A673 (cell line): ENCODE measurements around the gene ANKRD36B. TPM values are rescaled to one million over a fixed set of nuclear protein-coding genes. Genes with fewer than 3 reads are reported as not detected.
"Not testable (repeated sequence)": the region's sequence is repeated elsewhere in the genome, so short reads cannot be mapped to it uniquely, and the experiment has no call there.

ENCODE experiments used
- BruUV-seq: library from RNA; stranded (reverse); fragments of 400-500 nt; replicated peaks from 2 replicates; lab custom pipeline; 2021; lab: Mats Ljungman, UMichigan
- CTCF ChIA-PET: fragments of 300-600 bp; sonication (Branson Sonifier 250); formaldehyde crosslinking; loops from one replicate; lab custom pipeline; 2022; ENCODE audit warnings: antibody characterized with exemption; lab: Charles Lee
- POLR2A ChIA-PET: fragments of 300-600 bp; sonication (Branson Sonifier 250); formaldehyde crosslinking; loops from one replicate; lab custom pipeline; 2022; ENCODE audit warnings: antibody characterized with exemption; ENCODE audit not compliant: low non-redundant PET; lab: Charles Lee
- DNase-seq: peaks from one replicate; pipeline ENCODE4 v3.0.0-alpha.2; 2015; ENCODE audit warnings: low spot score
- H3K27ac ChIP-seq: fragments of 200-600 bp; sonication (generic); 2 replicates; pipeline ENCODE4 v1.5.1; 2016; ENCODE audit warnings: mixed run types, low read depth, mild to moderate bottlenecking, mixed read lengths, antibody characterized with exemption, low read length; ENCODE audit not compliant: poor library complexity, severe bottlenecking
- H3K27me3 ChIP-seq: fragments of 200-600 bp; sonication (generic); replicated peaks from 2 replicates; pipeline ENCODE4 v1.6.1; 2017; ENCODE audit warnings: mixed run types, low read depth, mild to moderate bottlenecking, mixed read lengths, antibody characterized with exemption, low read length; ENCODE audit not compliant: insufficient read depth, poor library complexity
- H3K36me3 ChIP-seq: fragments of 200-600 bp; sonication (generic); 2 replicates; pipeline ENCODE4 v1.6.1; 2016; ENCODE audit warnings: mixed run types, mild to moderate bottlenecking, mixed read lengths, antibody characterized with exemption, low read length; ENCODE audit not compliant: insufficient read depth, poor library complexity, severe bottlenecking
- H3K4me1 ChIP-seq: fragments of 200-600 bp; sonication (generic); 2 replicates; pipeline ENCODE4 v1.6.1; 2017; ENCODE audit warnings: mixed run types, mild to moderate bottlenecking, mixed read lengths, antibody characterized with exemption, low read length; ENCODE audit not compliant: insufficient read depth, poor library complexity, severe bottlenecking
- H3K4me3 ChIP-seq: fragments of 200-600 bp; sonication (generic); 2 replicates; pipeline ENCODE4 v1.5.1; 2016; ENCODE audit warnings: low read depth, mixed run types, mild to moderate bottlenecking, mixed read lengths, low read length; ENCODE audit not compliant: poor library complexity, severe bottlenecking
- H3K9me3 ChIP-seq: fragments of 200-600 bp; sonication (generic); 2 replicates; pipeline ENCODE4 v1.6.1; 2016; ENCODE audit warnings: mixed run types, low read depth, mild to moderate bottlenecking, mixed read lengths, antibody characterized with exemption, low read length; ENCODE audit not compliant: poor library complexity, severe bottlenecking
- CTCF ChIP-seq: fragments of 300-800, 200-600 bp; sonication (generic); conservative IDR thresholded peaks from 2 replicates; pipeline ENCODE4 v1.5.1; 2017; ENCODE audit warnings: low read depth, mild to moderate bottlenecking, antibody characterized with exemption, low read length, moderate library complexity, mixed read lengths
- EZH2 ChIP-seq: fragments of 200-600 bp; sonication (generic); IDR thresholded peaks from 2 replicates; pipeline ENCODE4 v1.6.1; 2017; ENCODE audit warnings: borderline replicate concordance, low read depth, mild to moderate bottlenecking, mixed read lengths, antibody characterized with exemption, low read length; ENCODE audit not compliant: poor library complexity, severe bottlenecking
- intact Hi-C: fragments of 100-400 bp; cut with micrococcal nuclease; formaldehyde crosslinking; loops from one replicate; pipeline ENCODE4 v1.10.0; 2022; ENCODE audit not compliant: unreplicated experiment
- total RNA-seq: library from RNA; stranded (reverse); gene quantifications from 2 replicates; pipeline ENCODE4 v1.2.3, GENCODE V29; 2021

ANKRD36B gene
- total RNA-seq, 1 experiment from 2014 or later = 16.4 TPM

- Histone ChIP-seq H3K27me3 (no peaks in the 10 kb centered on the region), H3K27ac (no peak overlapping the region), H3K9me3 (no peaks in the 10 kb centered on the region), H3K4me1 (no peaks in the 10 kb centered on the region), H3K36me3 (no peaks in the 10 kb centered on the region), H3K4me3 (no peak overlapping the region)
- intact Hi-C loops = no loop called here
- TF ChIP-seq CTCF (no peak), EZH2 (no peak)
- ChIA-PET CTCF (no interaction called here), POLR2A (no interaction called here)
- DNase-seq = no peak
- BruUV-seq = no TSS peak
These were observed 28.2 kb upstream of the ANKRD36B start for GRCh38 chr2:97617911-97618310.

- H3K4me1 ChIP-seq, CTCF ChIA-PET, H3K36me3 ChIP-seq, H3K27ac ChIP-seq, H3K4me3 ChIP-seq, DNase-seq, H3K27me3 ChIP-seq, intact Hi-C loops, POLR2A ChIA-PET, BruUV-seq, H3K9me3 ChIP-seq: not testable (repeated sequence)
These were observed 26.1 kb upstream of the ANKRD36B start for GRCh38 chr2:97615746-97616145.

GRCh38 chr2:97611895-97612294 is 22.2 kb upstream of the ANKRD36B start:
- CTCF ChIA-PET, H3K4me3 ChIP-seq, BruUV-seq, H3K27me3 ChIP-seq, H3K36me3 ChIP-seq, H3K27ac ChIP-seq, H3K9me3 ChIP-seq, intact Hi-C loops, H3K4me1 ChIP-seq, POLR2A ChIA-PET, DNase-seq: not testable (repeated sequence)

- H3K36me3 ChIP-seq, H3K4me1 ChIP-seq, H3K27ac ChIP-seq, BruUV-seq, H3K27me3 ChIP-seq, DNase-seq, CTCF ChIA-PET, H3K9me3 ChIP-seq, H3K4me3 ChIP-seq, POLR2A ChIA-PET, intact Hi-C loops: not testable (repeated sequence)
These were observed 19.1 kb upstream of the ANKRD36B start for GRCh38 chr2:97608745-97609144.

- BruUV-seq, intact Hi-C loops, CTCF ChIA-PET, H3K9me3 ChIP-seq, H3K27me3 ChIP-seq, H3K4me3 ChIP-seq, H3K4me1 ChIP-seq, DNase-seq, POLR2A ChIA-PET, H3K27ac ChIP-seq, H3K36me3 ChIP-seq: not testable (repeated sequence)
These were observed 16.1 kb upstream of the ANKRD36B start for GRCh38 chr2:97605524-97606339.

- H3K4me3 ChIP-seq, H3K27me3 ChIP-seq, H3K27ac ChIP-seq, H3K9me3 ChIP-seq, CTCF ChIA-PET, POLR2A ChIA-PET, BruUV-seq, H3K36me3 ChIP-seq, DNase-seq, intact Hi-C loops, H3K4me1 ChIP-seq: not testable (repeated sequence)
These were observed 15.4 kb upstream of the ANKRD36B start for GRCh38 chr2:97605109-97605508.

GRCh38 chr2:97601537-97601936 is 11.9 kb upstream of the ANKRD36B start:
- POLR2A ChIA-PET, DNase-seq, H3K9me3 ChIP-seq, H3K36me3 ChIP-seq, H3K27ac ChIP-seq, BruUV-seq, intact Hi-C loops, H3K27me3 ChIP-seq, H3K4me3 ChIP-seq, H3K4me1 ChIP-seq, CTCF ChIA-PET: not testable (repeated sequence)
